ENCODE data around the gene MKRN2OS. TPM values are rescaled to one million over a fixed set of nuclear protein-coding genes. Genes with fewer than 3 reads are reported as not detected.

The MKRN2OS gene
- total and polyA plus RNA-seq, 5 experiments from 2014 or later, result not detected

DNA sequence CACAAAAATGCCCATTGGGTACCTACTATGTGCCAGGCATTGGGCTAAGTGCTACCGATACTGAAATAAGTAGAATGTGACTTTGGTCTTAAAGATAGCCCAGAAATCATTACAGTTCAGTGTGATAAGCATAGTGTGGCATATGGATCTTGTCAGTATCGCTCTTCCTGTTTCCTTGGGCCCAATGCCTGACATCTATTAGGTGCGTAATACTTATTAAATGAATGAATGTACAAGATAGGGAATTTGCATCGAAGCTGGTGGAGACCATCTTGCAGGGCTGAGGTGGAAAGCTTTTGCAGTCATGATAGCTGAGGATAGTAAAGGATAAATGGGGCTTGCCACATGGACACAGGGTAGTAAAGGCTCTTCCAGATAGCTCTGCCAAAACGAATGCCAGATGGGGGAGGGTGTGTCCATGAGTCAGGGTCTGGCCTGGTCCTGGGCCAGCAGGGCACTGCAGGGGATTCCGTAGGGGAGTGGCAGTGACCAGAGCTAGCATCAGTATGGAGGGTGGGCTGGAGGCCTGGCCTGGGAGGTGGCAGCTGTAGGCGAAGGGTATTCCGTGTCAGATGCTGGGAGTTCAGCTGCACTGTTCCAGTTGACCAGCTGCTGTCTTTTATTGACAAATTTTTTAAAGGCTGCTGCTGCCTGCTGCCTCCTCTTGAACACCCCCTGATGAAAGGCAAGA, 37.6 kb downstream of the MKRN2OS start:
- POLR2A ChIA-PET, result interaction anchor here (0.6 kb wide), 1 partner anchor 672 kb away, joined by 5 read pairs; no protein-coding TSS in a partner anchor
- Mint-ChIP-seq H3K4me1 (peaks cover 0 to 7% (median 2%) of the 10 kb centered on the region in 4 donors), H3K27ac (peak overlapping the region in 1 of 10 donors; percentile 11), H3K4me3 (no peak overlapping the region), H3K27me3 (no peaks in the 10 kb centered on the region), H3K36me3 (peaks cover 0 to 85% (median 22%) of the 10 kb centered on the region in 3 donors), H3K9me3 (no peaks in the 10 kb centered on the region)
- no peak for ATAC-seq
- no peak for DNase-seq

DNA sequence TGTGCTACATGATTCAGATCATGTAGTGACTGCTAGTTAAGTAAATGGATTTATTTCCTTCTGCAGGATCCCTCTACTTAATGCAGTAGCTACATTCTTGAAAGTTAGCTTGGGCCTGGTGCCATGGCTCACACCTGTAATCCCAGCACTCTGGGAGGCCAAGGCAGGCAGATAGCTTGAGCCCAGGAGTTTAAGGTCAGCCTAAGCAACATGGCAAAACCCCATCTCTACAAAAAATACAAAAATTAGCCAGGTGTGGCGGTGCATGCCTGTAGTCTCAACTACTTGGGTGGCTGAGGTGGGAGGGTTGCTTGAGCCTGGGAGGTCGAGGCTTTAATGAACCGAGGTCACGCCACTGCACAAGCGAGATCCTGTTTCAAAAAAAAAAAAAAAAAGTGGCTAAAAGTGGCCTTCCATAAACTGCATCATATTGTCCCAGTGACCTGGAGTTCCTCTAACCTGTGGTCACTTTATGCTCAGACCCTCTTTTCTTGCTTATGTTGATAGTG, 39.0 kb downstream of the MKRN2OS start:
- no peak for ATAC-seq
- Mint-ChIP-seq H3K27me3 (no peaks in the 10 kb centered on the region), H3K9me3 (no peaks in the 10 kb centered on the region), H3K27ac (peak overlapping the region in 3 of 10 donors; percentile 14 to 63 (median 51)), H3K4me1 (peaks cover 0 to 7% (median 2%) of the 10 kb centered on the region in 4 donors), H3K36me3 (peaks cover 0 to 88% (median 26%) of the 10 kb centered on the region in 3 donors), H3K4me3 (no peak overlapping the region)
- POLR2A ChIA-PET, result no interaction called here
- DNase-seq, result no peak

DNA sequence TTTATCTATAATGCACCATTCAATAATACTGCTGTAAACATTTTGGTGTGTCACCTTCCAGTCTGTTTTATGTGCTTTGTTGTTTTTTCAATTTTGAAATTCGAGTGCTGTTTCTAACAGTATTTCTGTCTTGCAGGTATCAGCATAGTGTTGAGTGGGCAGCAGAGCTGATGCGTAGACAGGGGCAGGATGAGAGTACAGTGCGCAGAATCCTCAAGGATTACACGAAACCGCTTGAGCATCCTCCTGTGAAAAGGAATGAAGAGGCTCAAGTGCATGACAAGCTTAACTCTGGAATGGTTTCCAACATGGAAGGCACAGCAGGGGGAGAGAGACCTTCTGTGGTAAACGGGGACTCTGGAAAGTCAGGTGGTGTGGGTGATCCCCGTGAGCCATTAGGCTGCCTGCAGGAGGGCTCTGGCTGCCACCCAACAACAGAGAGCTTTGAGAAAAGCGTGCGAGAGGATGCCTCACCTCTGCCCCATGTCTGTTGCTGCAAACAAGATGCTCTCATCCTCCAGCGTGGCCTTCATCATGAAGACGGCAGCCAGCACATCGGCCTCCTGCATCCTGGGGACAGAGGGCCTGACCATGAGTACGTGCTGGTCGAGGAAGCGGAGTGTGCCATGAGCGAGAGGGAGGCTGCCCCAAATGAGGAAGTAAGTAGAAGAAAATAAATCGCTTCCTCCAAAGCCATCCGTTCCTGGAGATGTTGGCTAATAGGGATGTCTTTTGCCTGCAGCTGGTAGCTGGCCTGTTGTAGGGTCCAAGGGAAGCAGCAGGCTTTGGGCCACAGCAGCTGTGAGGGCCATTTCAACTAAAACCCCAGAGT, 42.0 kb downstream of the MKRN2OS start:
- H3K4me3 Mint-ChIP-seq, result no peak overlapping the region
- POLR2A ChIA-PET, result no interaction called here
- no peak for DNase-seq
- peaks cover 7 to 92% (median 37%) of the 10 kb centered on the region in 3 donors for H3K36me3 Mint-ChIP-seq
- H3K27me3 Mint-ChIP-seq, result no peaks in the 10 kb centered on the region
- no peaks in the 10 kb centered on the region for H3K9me3 Mint-ChIP-seq
- H3K27ac Mint-ChIP-seq, result peak overlapping the region in 1 of 10 donors; percentile 14
- ATAC-seq, result no peak
- H3K4me1 Mint-ChIP-seq, result peaks cover 0 to 7% (median 3%) of the 10 kb centered on the region in 4 donors

- POLR2A ChIA-PET, result no interaction called here
- H3K27me3 Mint-ChIP-seq, result no peaks in the 10 kb centered on the region
- no peak overlapping the region for H3K27ac Mint-ChIP-seq
- no peaks in the 10 kb centered on the region for H3K9me3 Mint-ChIP-seq
- peaks cover 0 to 8% (median 4%) of the 10 kb centered on the region in 4 donors for H3K4me1 Mint-ChIP-seq
- H3K4me3 Mint-ChIP-seq, result no peak overlapping the region
- peaks cover 7 to 93% (median 43%) of the 10 kb centered on the region in 3 donors for H3K36me3 Mint-ChIP-seq
- ATAC-seq (no peak), DNase-seq (no peak)
These were observed 43.8 kb downstream of the MKRN2OS start for GRCh38 chr3:12501360-12502020.

- ATAC-seq, result no peak
- Mint-ChIP-seq H3K4me3 (no peak overlapping the region), H3K4me1 (peaks cover 0 to 8% (median 4%) of the 10 kb centered on the region in 4 donors), H3K27me3 (no peaks in the 10 kb centered on the region), H3K36me3 (peaks cover 7 to 93% (median 45%) of the 10 kb centered on the region in 3 donors), H3K27ac (no peak overlapping the region), H3K9me3 (no peaks in the 10 kb centered on the region)
- no peak for DNase-seq
- POLR2A ChIA-PET, result no interaction called here
These were observed 45.8 kb downstream of the MKRN2OS start for GRCh38 chr3:12499474-12499873.

GRCh38 chr3:12496453-12496761, 48.9 kb downstream of the MKRN2OS start:
- POLR2A ChIA-PET, result no interaction called here
- peaks cover 7 to 86% (median 41%) of the 10 kb centered on the region in 3 donors for H3K36me3 Mint-ChIP-seq
- peak overlapping the region in 1 of 10 donors; percentile 53 for H3K27ac Mint-ChIP-seq
- peaks cover 0 to 8% (median 5%) of the 10 kb centered on the region in 4 donors for H3K4me1 Mint-ChIP-seq
- no peak for ATAC-seq
- no peaks in the 10 kb centered on the region for H3K9me3 Mint-ChIP-seq
- no peaks in the 10 kb centered on the region for H3K27me3 Mint-ChIP-seq
- no peak overlapping the region for H3K4me3 Mint-ChIP-seq
- no peak for DNase-seq

DNA sequence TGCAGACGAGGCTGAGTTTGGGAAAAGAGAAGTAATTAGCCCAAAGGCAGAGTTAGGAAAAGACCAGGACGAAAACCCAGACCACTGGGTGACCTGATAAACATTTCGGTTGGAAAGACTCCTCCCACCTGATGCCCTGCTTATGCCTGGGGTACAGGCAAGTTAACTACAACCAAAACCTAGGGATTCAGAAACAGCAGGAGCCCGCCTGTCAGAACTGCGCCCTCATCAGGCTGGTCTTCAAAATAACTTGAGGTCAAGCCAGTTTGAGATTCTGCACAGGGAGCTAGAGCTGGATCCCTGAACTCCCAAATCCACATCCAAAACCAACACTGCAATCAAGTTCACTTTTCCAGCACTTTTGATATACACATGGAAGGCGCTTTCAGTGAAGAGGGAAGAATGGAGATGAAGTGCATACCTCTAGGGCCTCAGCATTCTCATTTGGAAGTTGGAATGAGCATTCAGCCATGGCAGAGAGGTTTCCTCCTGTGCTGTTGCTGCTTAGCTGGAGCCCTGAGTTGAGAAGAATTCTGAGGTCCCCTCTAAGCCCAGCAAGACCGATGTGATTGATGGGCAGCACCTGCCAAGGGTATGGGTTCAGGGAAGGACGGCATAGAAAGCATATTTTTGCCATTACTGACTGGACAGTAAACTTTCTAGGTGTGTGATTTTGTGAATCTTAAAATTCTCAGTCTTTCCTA, 49.4 kb downstream of the MKRN2OS start:
- POLR2A ChIA-PET, result interaction anchor here (0.8 kb wide), 1 partner anchor 61 kb away, joined by 3 read pairs; the partner anchor contains the start of gene MKRN2
- Mint-ChIP-seq H3K9me3 (no peaks in the 10 kb centered on the region), H3K4me3 (no peak overlapping the region), H3K27ac (no peak overlapping the region), H3K4me1 (peaks cover 0 to 8% (median 5%) of the 10 kb centered on the region in 4 donors), H3K27me3 (no peaks in the 10 kb centered on the region), H3K36me3 (peaks cover 7 to 86% (median 43%) of the 10 kb centered on the region in 3 donors)
- ATAC-seq (no peak), DNase-seq (no peak)

- Mint-ChIP-seq H3K36me3 (peaks cover 0 to 61% (median 29%) of the 10 kb centered on the region in 3 donors), H3K4me1 (peaks cover 14 to 31% (median 19%) of the 10 kb centered on the region in 4 donors), H3K27ac (no peak overlapping the region), H3K27me3 (no peaks in the 10 kb centered on the region), H3K4me3 (no peak overlapping the region), H3K9me3 (no peaks in the 10 kb centered on the region)
- DNase-seq (no peak), ATAC-seq (no peak)
- POLR2A ChIA-PET, result no interaction called here
These were observed 54.8 kb downstream of the MKRN2OS start for GRCh38 chr3:12490547-12490946.

DNA sequence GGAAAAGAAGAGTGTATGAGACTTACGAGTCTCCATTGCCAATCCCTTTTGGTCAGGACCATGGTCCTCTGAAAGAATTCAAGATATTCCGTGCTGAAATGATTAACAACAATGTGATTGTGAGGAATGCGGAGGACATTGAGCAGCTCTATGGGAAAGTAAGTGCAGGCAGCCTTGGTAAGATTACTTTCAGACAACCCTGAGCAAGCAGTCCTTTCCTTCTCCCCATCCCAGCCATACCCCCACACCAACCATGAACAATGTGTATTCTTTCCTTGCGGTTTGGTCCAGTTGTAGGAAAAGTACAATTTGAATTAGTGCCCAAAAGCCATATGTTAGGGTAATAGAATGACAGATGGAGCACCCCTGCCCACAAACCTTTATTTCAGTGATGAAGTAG, 55.5 kb downstream of the MKRN2OS start:
- H3K27ac Mint-ChIP-seq, result no peak overlapping the region
- POLR2A ChIA-PET, result no interaction called here
- no peaks in the 10 kb centered on the region for H3K9me3 Mint-ChIP-seq
- no peak for DNase-seq
- H3K4me3 Mint-ChIP-seq, result no peak overlapping the region
- H3K27me3 Mint-ChIP-seq, result no peaks in the 10 kb centered on the region
- H3K36me3 Mint-ChIP-seq, result peaks cover 0 to 55% (median 24%) of the 10 kb centered on the region in 3 donors
- ATAC-seq, result no peak
- H3K4me1 Mint-ChIP-seq, result peaks cover 16 to 38% (median 25%) of the 10 kb centered on the region in 4 donors

Other genes with a start within 250 kb of the MKRN2OS start
- gene TSEN2, start 61.0 kb downstream of the MKRN2OS start, total RNA-seq, result 10 to 100 TPM; 26.2 to 26.9 TPM
- gene TSEN2, start 61.0 kb downstream of the MKRN2OS start, polyA plus RNA-seq, result 10 to 100 TPM; 11.9 to 21.0 (median 11.9) TPM
- gene MKRN2, start 11.6 kb upstream of the MKRN2OS start, total RNA-seq, result 10 to 100 TPM; 32.4 to 33.0 TPM
- gene MKRN2, start 11.6 kb upstream of the MKRN2OS start, polyA plus RNA-seq, result 10 to 100 TPM; 43.5 to 56.3 (median 47.5) TPM
- gene RAF1, start 118.6 kb upstream of the MKRN2OS start, total RNA-seq, result 100 to 1,000 TPM; 137 to 142 TPM
- 10 to 100 TPM; 49.4 to 75.1 (median 54.2) TPM for gene RAF1, start 118.6 kb upstream of the MKRN2OS start, polyA plus RNA-seq
- not detected for gene TMEM40, start 213.8 kb upstream of the MKRN2OS start, total RNA-seq
- gene TMEM40, start 213.8 kb upstream of the MKRN2OS start, polyA plus RNA-seq, result not detected